Activated CD8-positive, alpha-beta T cell treated with anti-CD3 and anti-CD28 coated beads for 36 hours (primary cell): ENCODE measurements around the gene FBXO42. TPM values are rescaled to one million over a fixed set of nuclear protein-coding genes. Genes with fewer than 3 reads are reported as not detected.

Experiments used
- ATAC-seq: fragments of 200-7000 bp; cut with Tn5 transposase; one replicate; pipeline ENCODE4 v1.10.0; 2021; ENCODE audit warnings: mild to moderate bottlenecking, moderate library complexity
- CTCF ChIA-PET: fragments of 350-600 bp; sonication (Branson Sonifier 250); formaldehyde crosslinking; loops from one replicate; lab custom pipeline; 2021; ENCODE audit warnings: antibody characterized with exemption; lab: Charles Lee
- POLR2A ChIA-PET: fragments of 350-600 bp; sonication (Branson Sonifier 250); formaldehyde crosslinking; loops from one replicate; lab custom pipeline; 2021; ENCODE audit warnings: antibody characterized with exemption; lab: Charles Lee
- DNase-seq: peaks from one replicate; pipeline ENCODE4 v3.0.0-alpha.2; 2020
- H3K27ac Mint-ChIP-seq: one replicate; pipeline ENCODE4 v1.8.0; 2021; ENCODE audit warnings: mild to moderate bottlenecking, mixed read lengths
- H3K27me3 Mint-ChIP-seq: one replicate; pipeline ENCODE4 v1.8.0; 2021; ENCODE audit warnings: mixed read lengths
- H3K36me3 Mint-ChIP-seq: one replicate; pipeline ENCODE4 v1.8.0; 2021; ENCODE audit warnings: low read depth, mixed read lengths
- H3K4me1 Mint-ChIP-seq: one replicate; pipeline ENCODE4 v1.8.0; 2021; ENCODE audit warnings: low read depth, mixed read lengths
- H3K4me3 Mint-ChIP-seq: one replicate; pipeline ENCODE4 v1.8.0; 2021; ENCODE audit warnings: mild to moderate bottlenecking, moderate library complexity, mixed read lengths
- H3K9me3 Mint-ChIP-seq: one replicate; pipeline ENCODE4 v1.8.0; 2021; ENCODE audit warnings: mixed read lengths
- intact Hi-C: fragments of 100-400 bp; cut with micrococcal nuclease; formaldehyde crosslinking; loops from one replicate; pipeline ENCODE4 v1.10.0; 2022
- total RNA-seq, 2 experiments: library from RNA; stranded (reverse); gene quantifications; one replicate each; pipeline ENCODE4 v1.2.3, GENCODE V29; 2021
- TF ChIP-seq, protein P1 (sequence below): fragments of 200-600 bp; IDR thresholded peaks from one replicate; pipeline ENCODE4 v1.8.0; 2022; ENCODE audit warnings: antibody characterized with exemption, mild to moderate bottlenecking

FBXO42 gene
- total RNA-seq, 2 experiments from 2014 or later = 19.8 to 21.3 TPM

GRCh38 chr1:16338961-16339360, 13.3 kb downstream of the FBXO42 start:
- DNase-seq = no peak
- no peak overlapping the region for H3K27ac Mint-ChIP-seq
- ChIA-PET CTCF (no interaction called here), POLR2A (no interaction called here)
- intact Hi-C loops = no loop called here
- H3K27me3 Mint-ChIP-seq = no peaks in the 10 kb centered on the region
- peaks cover 25% of the 10 kb centered on the region for H3K4me1 Mint-ChIP-seq
- no peaks in the 10 kb centered on the region for H3K9me3 Mint-ChIP-seq
- no peak for ATAC-seq
- H3K36me3 Mint-ChIP-seq = peaks cover 12% of the 10 kb centered on the region
- H3K4me3 Mint-ChIP-seq = no peak overlapping the region
- TF ChIP-seq, protein P1, sequence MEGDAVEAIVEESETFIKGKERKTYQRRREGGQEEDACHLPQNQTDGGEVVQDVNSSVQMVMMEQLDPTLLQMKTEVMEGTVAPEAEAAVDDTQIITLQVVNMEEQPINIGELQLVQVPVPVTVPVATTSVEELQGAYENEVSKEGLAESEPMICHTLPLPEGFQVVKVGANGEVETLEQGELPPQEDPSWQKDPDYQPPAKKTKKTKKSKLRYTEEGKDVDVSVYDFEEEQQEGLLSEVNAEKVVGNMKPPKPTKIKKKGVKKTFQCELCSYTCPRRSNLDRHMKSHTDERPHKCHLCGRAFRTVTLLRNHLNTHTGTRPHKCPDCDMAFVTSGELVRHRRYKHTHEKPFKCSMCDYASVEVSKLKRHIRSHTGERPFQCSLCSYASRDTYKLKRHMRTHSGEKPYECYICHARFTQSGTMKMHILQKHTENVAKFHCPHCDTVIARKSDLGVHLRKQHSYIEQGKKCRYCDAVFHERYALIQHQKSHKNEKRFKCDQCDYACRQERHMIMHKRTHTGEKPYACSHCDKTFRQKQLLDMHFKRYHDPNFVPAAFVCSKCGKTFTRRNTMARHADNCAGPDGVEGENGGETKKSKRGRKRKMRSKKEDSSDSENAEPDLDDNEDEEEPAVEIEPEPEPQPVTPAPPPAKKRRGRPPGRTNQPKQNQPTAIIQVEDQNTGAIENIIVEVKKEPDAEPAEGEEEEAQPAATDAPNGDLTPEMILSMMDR = no peak

- peaks cover 27% of the 10 kb centered on the region for H3K4me1 Mint-ChIP-seq
Observed at GRCh38 chr1:16334655-16335340, 17.5 kb downstream of the FBXO42 start.

DNA sequence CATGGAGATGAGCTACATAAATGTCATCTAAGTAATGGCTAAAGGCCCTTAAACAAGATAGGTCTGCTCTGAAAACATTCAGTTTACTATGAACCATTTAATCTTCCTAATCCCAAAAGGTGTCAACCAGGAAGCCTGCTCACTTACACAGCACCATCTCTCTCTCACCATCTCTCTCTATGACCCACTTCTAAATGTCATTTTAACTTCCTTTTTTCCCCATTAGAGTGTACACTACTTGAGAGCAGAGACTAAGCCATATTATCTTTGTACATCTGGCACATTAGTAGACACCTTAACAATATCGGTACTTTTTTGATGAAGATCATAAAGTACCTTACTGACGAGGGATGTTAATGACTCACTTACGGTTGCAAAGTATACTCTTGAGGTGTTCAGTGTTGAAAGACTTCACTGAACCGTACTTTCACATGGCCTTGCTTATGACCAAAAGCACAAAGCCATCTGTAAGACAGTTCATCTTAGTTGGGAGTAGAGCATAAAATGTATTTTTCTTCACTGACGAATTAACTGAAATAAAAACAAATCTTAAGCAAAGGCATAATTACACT, 25.4 kb downstream of the FBXO42 start:
- H3K36me3 Mint-ChIP-seq = peaks cover 9% of the 10 kb centered on the region
- ATAC-seq = no peak
- H3K27ac Mint-ChIP-seq = no peak overlapping the region
- H3K9me3 Mint-ChIP-seq = no peaks in the 10 kb centered on the region
- H3K4me3 Mint-ChIP-seq = no peak overlapping the region
- ChIA-PET CTCF (interaction anchor here (1.9 kb wide), 1 partner anchor 25 kb away, joined by 5 read pairs; the partner anchor contains the start of gene FBXO42), POLR2A (no interaction called here)
- H3K27me3 Mint-ChIP-seq = no peaks in the 10 kb centered on the region
- intact Hi-C loops = no loop called here
- H3K4me1 Mint-ChIP-seq = peaks cover 21% of the 10 kb centered on the region
- TF ChIP-seq, protein P1 = no peak
- no peak for DNase-seq

More at GRCh38 chr1:16334655-16335340, 17.5 kb downstream of the FBXO42 start:
- POLR2A ChIA-PET = no interaction called here
- ATAC-seq (no peak), DNase-seq (no peak)
- CTCF ChIA-PET = no interaction called here
- Mint-ChIP-seq H3K27ac (no peak overlapping the region), H3K9me3 (no peaks in the 10 kb centered on the region), H3K4me3 (no peak overlapping the region), H3K27me3 (no peaks in the 10 kb centered on the region), H3K36me3 (peaks cover 9% of the 10 kb centered on the region)
- TF ChIP-seq, protein P1 = no peak
- intact Hi-C loops = no loop called here

- Mint-ChIP-seq H3K36me3 (peaks cover 9% of the 10 kb centered on the region), H3K27ac (no peak overlapping the region), H3K27me3 (no peaks in the 10 kb centered on the region), H3K9me3 (no peaks in the 10 kb centered on the region), H3K4me1 (peaks cover 27% of the 10 kb centered on the region), H3K4me3 (no peak overlapping the region)
- no peak for ATAC-seq
- ChIA-PET CTCF (no interaction called here), POLR2A (interaction anchor here (1.0 kb wide), 1 partner anchor 13 kb away, joined by 4 read pairs; no protein-coding TSS in a partner anchor)
- TF ChIP-seq, protein P1 = no peak
- no peak for DNase-seq
- intact Hi-C loops = no loop called here
Observed at GRCh38 chr1:16324456-16324890, 27.8 kb downstream of the FBXO42 start.
